ENCODE measurements around the gene YBEY. TPM values are rescaled to one million over a fixed set of nuclear protein-coding genes. Genes with fewer than 3 reads are reported as not detected.
A peak's percentile ranks its signal among the peaks of the same experiment; 100 is the strongest.

YBEY gene
- polyA plus RNA-seq, 1 of the 3 experiments (the other 2 are of a cell fraction), result 47.5 TPM

DNA sequence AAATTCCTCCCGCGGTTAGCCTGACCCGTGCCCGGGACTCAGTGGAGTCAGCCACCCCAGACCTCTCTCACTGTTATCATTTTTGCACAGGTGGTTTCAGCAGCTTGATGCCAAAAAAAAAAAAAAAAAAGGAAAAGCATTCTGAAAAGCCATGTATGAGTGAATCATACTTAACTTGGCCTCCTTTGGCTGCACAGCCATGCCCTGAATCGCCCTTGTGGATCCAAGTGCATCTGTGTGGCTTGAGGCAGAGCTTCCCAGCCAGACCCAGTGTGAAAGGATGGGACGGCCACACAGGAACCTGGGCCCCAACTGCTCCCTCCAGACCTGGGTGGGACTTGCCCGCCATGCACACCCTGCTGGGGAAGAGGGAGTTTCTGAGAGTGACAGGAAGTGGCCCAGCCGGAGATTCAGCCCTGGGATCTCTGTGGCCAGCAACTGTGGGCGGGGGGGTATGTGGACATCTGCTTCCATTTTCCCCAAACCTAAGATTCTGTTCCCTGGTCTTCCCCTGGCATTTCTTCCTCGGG, 8.6 kb downstream of the YBEY start:
- H4K20me1 ChIP-seq (ENCODE audit: insufficient read depth), result no peaks in the 10 kb centered on the region
- H3K79me2 ChIP-seq (ENCODE audit: insufficient read depth), result peaks cover 6% of the 10 kb centered on the region; the same call in 1 of the 2 replicates
- peaks cover 7 to 8% of the 10 kb centered on the region in 2 experiments; a peak in 3 of 4 replicates for H3K4me1 ChIP-seq (ENCODE audit: control insufficient read depth in 1 of 2, insufficient read depth in 2 of 2, low read depth in 1 of 2, low read length in 1 of 2)
- H3K4me3 ChIP-seq (ENCODE audit: low read depth in 2 of 2, low read length in 1 of 2), result no peak overlapping the region
- 74% methylated on average over 8 of the region's 10 CpGs for WGBS (ENCODE audit: low lambda C conversion rate)
- no peaks in the 10 kb centered on the region for H3K27me3 ChIP-seq (ENCODE audit: insufficient read depth)
- TF ChIP-seq RFX5 (IDR thresholded peaks at IDR 0.05; ENCODE audit: low read length) (no peak), SMC3 (IDR thresholded peaks at IDR 0.05; ENCODE audit: low read depth, low read length) (no peak), RAD21 (IDR thresholded peaks at IDR 0.05; ENCODE audit: low read length) (no peak), CTCF (IDR thresholded peaks at IDR 0.05) (no peak), ELF1 (IDR thresholded peaks at IDR 0.05) (no peak), GATA2 (CRISPR knock-in tag; IDR thresholded peaks at IDR 0.05) (no peak), IRF3 (IDR thresholded peaks at IDR 0.05; ENCODE audit: low read depth, low read length) (no peak), PBX3 (IDR thresholded peaks at IDR 0.05) (no peak), NRF1 (IDR thresholded peaks at IDR 0.05; ENCODE audit: low read depth, low read length) (no peak), NFIC (IDR thresholded peaks at IDR 0.05; ENCODE audit: borderline replicate concordance) (no peak), ZBTB33 (IDR thresholded peaks at IDR 0.05; ENCODE audit: borderline replicate concordance, low read depth) (no peak), GABPA (IDR thresholded peaks at IDR 0.05; ENCODE audit: low read depth) (no peak), FOXM1 (IDR thresholded peaks at IDR 0.05; ENCODE audit: low read depth) (no peak), CHD2 (IDR thresholded peaks at IDR 0.05; ENCODE audit: low read length, partially characterized antibody) (no peak), TAF1 (IDR thresholded peaks at IDR 0.05; ENCODE audit: borderline replicate concordance, low read depth, low read length) (no peak), EZH2phosphoT487 (IDR thresholded peaks at IDR 0.05; ENCODE audit: borderline replicate concordance, low read depth) (no peak), YY1 (IDR thresholded peaks at IDR 0.05; ENCODE audit: low read depth) (no peak)
- TF ChIP-seq, protein P1, sequence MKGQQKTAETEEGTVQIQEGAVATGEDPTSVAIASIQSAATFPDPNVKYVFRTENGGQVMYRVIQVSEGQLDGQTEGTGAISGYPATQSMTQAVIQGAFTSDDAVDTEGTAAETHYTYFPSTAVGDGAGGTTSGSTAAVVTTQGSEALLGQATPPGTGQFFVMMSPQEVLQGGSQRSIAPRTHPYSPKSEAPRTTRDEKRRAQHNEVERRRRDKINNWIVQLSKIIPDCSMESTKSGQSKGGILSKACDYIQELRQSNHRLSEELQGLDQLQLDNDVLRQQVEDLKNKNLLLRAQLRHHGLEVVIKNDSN (IDR thresholded peaks at IDR 0.05; ENCODE audit: borderline replicate concordance, low read depth), result no peak
- CTCF ChIA-PET, result no interaction called here
- DNase-seq, result peak; percentile 51
- no peaks in the 10 kb centered on the region for H3K9me2 ChIP-seq
- H3K9ac ChIP-seq, result no peak overlapping the region
- no peaks in the 10 kb centered on the region for H3K9me3 ChIP-seq
- H2AFZ ChIP-seq (ENCODE audit: low read depth), result no peak overlapping the region
- H3F3A ChIP-seq (replicated peaks; ENCODE audit: insufficient read depth), result no peaks in the 10 kb centered on the region
- POLR2A ChIA-PET, result no interaction called here
- H3K27ac ChIP-seq (ENCODE audit: low read depth in 2 of 2, low read length in 1 of 2), result peak overlapping the region in 1 of 2 experiments; percentile 46; a peak in 3 of 4 replicates
- 0 out of 2 replicates have a peak overlapping the region, but pooled peaks have one; percentile 27 for H3K4me2 ChIP-seq
- H3K36me3 ChIP-seq (replicated peaks in 1 of 2; ENCODE audit: control insufficient read depth in 1 of 2, insufficient read depth in 2 of 2, low read length in 1 of 2), result peaks cover 5 to 8% of the 10 kb centered on the region in 2 experiments
